Lung (tissue), 12 donors: Measurements from ENCODE around the gene XXYLT1. TPM values are rescaled to one million over a fixed set of nuclear protein-coding genes. Genes with fewer than 3 reads are reported as not detected.
"Not testable (repeated sequence)": the region's sequence is repeated elsewhere in the genome, so short reads cannot be mapped to it uniquely, and the experiment has no call there.

Experiments used
- ATAC-seq: fragments of 200-7000 bp; cut with Tn5 transposase; one replicate; pipeline ENCODE4 v1.9.1; 2020; ENCODE audit warnings: moderate number of reproducible peaks; ENCODE audit not compliant: insufficient read depth, low FRiP score
- DNase-seq, 3 donors: peaks; one replicate each; pipeline ENCODE4 v3.0.0-alpha.2; 2013 to 2017
- H3K27ac ChIP-seq, 2 donors: one replicate each; pipeline ENCODE4 v1.5.1; 2013; ENCODE audit warnings: mild to moderate bottlenecking in 2 of 2, moderate library complexity in 2 of 2, control low read depth in 1 of 2, inconsistent platforms in 1 of 2, low read depth in 1 of 2, low read length in 1 of 2
- H3K27me3 ChIP-seq, 3 donors: one replicate each; pipeline ENCODE4 v1.5.1; 2013; ENCODE audit warnings: low read length in 2 of 3; ENCODE audit not compliant: control insufficient read depth in 3 of 3, insufficient read depth in 3 of 3
- H3K36me3 ChIP-seq, 4 donors: one replicate each; pipeline ENCODE4 v1.5.1; 2013; ENCODE audit warnings: low read length in 4 of 4, mild to moderate bottlenecking in 1 of 4, moderate library complexity in 1 of 4; ENCODE audit not compliant: control insufficient read depth in 4 of 4, insufficient read depth in 4 of 4
- H3K4me1 ChIP-seq, 5 donors: one replicate each; pipeline ENCODE4 v1.5.1; 2013; ENCODE audit warnings: low read length in 5 of 5, mild to moderate bottlenecking in 2 of 5, moderate library complexity in 1 of 5; ENCODE audit not compliant: control insufficient read depth in 5 of 5, insufficient read depth in 5 of 5
- H3K4me3 ChIP-seq: one replicate; pipeline ENCODE4 v1.5.1; 2013; ENCODE audit warnings: mild to moderate bottlenecking, control low read depth, moderate library complexity
- H3K9ac ChIP-seq, 2 donors: one replicate each; pipeline ENCODE4 v1.5.1; 2013; ENCODE audit warnings: low read length in 2 of 2, control low read depth in 1 of 2; ENCODE audit not compliant: insufficient read depth in 1 of 2
- H3K9me3 ChIP-seq, 4 donors: one replicate each; pipeline ENCODE4 v1.5.1; 2013; ENCODE audit warnings: low read length in 3 of 4, mild to moderate bottlenecking in 1 of 4, moderate library complexity in 1 of 4; ENCODE audit not compliant: control insufficient read depth in 4 of 4, insufficient read depth in 3 of 4
- CTCF ChIP-seq: IDR thresholded peaks from 2 replicates; pipeline ENCODE4 v1.5.1; 2012; ENCODE audit warnings: mild to moderate bottlenecking; ENCODE audit errors: control extremely low read depth, extremely low read depth
- WGBS, 2 donors: extraction: QIAGEN DNeasy Blood & Tissue Kit; methylation state at CpG; one replicate each; pipeline ENCODE4 v1.1.7; 2013; 5-methylcytosine and 5-hydroxymethylcytosine counted together
- polyA plus RNA-seq, 2 donors: library from polyadenylated mRNA; stranded (reverse); fragments of 200-250 nt; gene quantifications; one replicate each; pipeline ENCODE4 v1.2.1, GENCODE V29; 2013
- total RNA-seq, 2 donors: library from RNA; depleted of rRNA in 1 of 2; stranded (reverse); fragments of >200 nt in 1 of 2; gene quantifications; one replicate each; pipeline ENCODE4 v1.2.1, GENCODE V29; 2014 to 2021
- donor health status: control.
- donor health status: control.
- donor health status: Bipolar disorder and iron deficiency.
- donor health status: healthy.
- donor health status: DM: yes; HTN: yes; CAD: no.

The XXYLT1 gene
- total and polyA plus RNA-seq, 4 donors = 4.7 to 15.4 (median 11.4) TPM

- WGBS, 2 donors = 46 to 70% methylated on average over 5 of the region's 5 CpGs
- no peak overlapping the region for H3K27ac ChIP-seq
- no peaks in the 10 kb centered on the region for H3K36me3 ChIP-seq
- H3K27me3 ChIP-seq = no peaks in the 10 kb centered on the region
- DNase-seq = peak in 1 of 3 donors; percentile 56
- no peak for ATAC-seq
- peaks cover 0 to 15% (median 12%) of the 10 kb centered on the region in 5 donors for H3K4me1 ChIP-seq
- H3K9me3 ChIP-seq = peaks cover 0 to 4% (median 1%) of the 10 kb centered on the region in 4 donors
- TF ChIP-seq CTCF = no peak
- H3K4me3 ChIP-seq = no peak overlapping the region
- H3K9ac ChIP-seq = no peak overlapping the region
These were observed 83.1 kb downstream of the XXYLT1 start for GRCh38 chr3:195187609-195188425.

GRCh38 chr3:195186710-195187047 lies 84.3 kb downstream of the XXYLT1 start:
- not testable (repeated sequence) for DNase-seq, H3K9ac ChIP-seq, H3K27me3 ChIP-seq, ATAC-seq, H3K9me3 ChIP-seq, H3K4me3 ChIP-seq, H3K36me3 ChIP-seq, H3K27ac ChIP-seq
- peaks cover 4 to 27% (median 12%) of the 10 kb centered on the region in 5 donors for H3K4me1 ChIP-seq
- WGBS, 2 donors = 93 to 94% methylated on average over 6 of the region's 6 CpGs

- H3K4me3 ChIP-seq = no peak overlapping the region
- ATAC-seq (no peak), DNase-seq (no peak)
- H3K4me1 ChIP-seq = peaks cover 4 to 30% (median 12%) of the 10 kb centered on the region in 5 donors
- TF ChIP-seq CTCF = no peak
- no peak overlapping the region for H3K9ac ChIP-seq
- H3K27me3 ChIP-seq = no peaks in the 10 kb centered on the region
- no peaks in the 10 kb centered on the region for H3K36me3 ChIP-seq
- H3K9me3 ChIP-seq = peaks cover 0 to 4% (median 1%) of the 10 kb centered on the region in 4 donors
- peak overlapping the region in 1 of 2 donors; percentile 45 for H3K27ac ChIP-seq
- 70 to 83% methylated on average over 9 of the region's 9 CpGs for WGBS, 2 donors
These were observed 84.8 kb downstream of the XXYLT1 start for GRCh38 chr3:195186041-195186709.

GRCh38 chr3:195185583-195185982 lies 85.4 kb downstream of the XXYLT1 start:
- TF ChIP-seq CTCF = no peak
- no peak overlapping the region for H3K9ac ChIP-seq
- peak overlapping the region in 1 of 2 donors; percentile 45 for H3K27ac ChIP-seq
- H3K4me3 ChIP-seq = no peak overlapping the region
- ATAC-seq = no peak
- 39 to 52% methylated on average over 4 of the region's 4 CpGs for WGBS, 2 donors
- no peaks in the 10 kb centered on the region for H3K27me3 ChIP-seq
- H3K36me3 ChIP-seq = no peaks in the 10 kb centered on the region
- peaks cover 4 to 33% (median 12%) of the 10 kb centered on the region in 5 donors for H3K4me1 ChIP-seq
- peaks cover 0 to 3% (median 0%) of the 10 kb centered on the region in 4 donors for H3K9me3 ChIP-seq
- DNase-seq = no peak
